GM21423 (cell line): ENCODE measurements around the gene ABO.
"Not testable (repeated sequence)": the region's sequence is repeated elsewhere in the genome, so short reads cannot be mapped to it uniquely, and the experiment has no call there.

ENCODE experiments used
- ATAC-seq: cut with Tn5 transposase; IDR thresholded peaks from one replicate; pipeline ENCODE4 v1.9.1; 2021; ENCODE audit warnings: mild to moderate bottlenecking, moderate library complexity; ENCODE audit not compliant: unreplicated experiment

The ABO gene

GRCh38 chr9:133227242-133227860, 47.6 kb downstream of the ABO start:
- no peak for ATAC-seq

GRCh38 chr9:133226219-133227171, 48.5 kb downstream of the ABO start:
- ATAC-seq, result no peak

GRCh38 chr9:133225171-133226011, 49.6 kb downstream of the ABO start:
- ATAC-seq, result no peak

- ATAC-seq, result no peak
Measured at GRCh38 chr9:133224762-133225161, 50.2 kb downstream of the ABO start.

GRCh38 chr9:133223159-133223756, 51.7 kb downstream of the ABO start:
- not testable (repeated sequence) for ATAC-seq

DNA sequence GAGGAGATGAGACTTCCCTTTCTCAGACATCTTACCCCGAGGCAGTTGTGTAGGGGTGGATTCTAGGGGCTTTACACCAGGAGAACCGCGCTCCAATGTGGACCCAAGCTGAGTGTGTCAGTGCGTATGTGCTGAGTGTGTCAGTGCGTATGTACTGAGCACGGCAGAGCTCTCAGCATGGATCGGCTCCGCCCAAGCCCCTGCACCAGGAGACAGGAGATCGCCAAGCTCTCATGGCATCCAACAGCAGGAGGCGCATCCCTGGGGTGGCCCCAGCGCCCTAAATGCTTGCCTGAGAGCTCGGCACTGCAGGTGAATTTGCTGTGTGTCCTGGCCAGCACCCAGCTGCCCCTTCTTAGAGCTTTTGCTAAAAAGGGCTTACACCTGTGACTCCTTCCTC, 53.0 kb downstream of the ABO start:
- ATAC-seq, result not testable (repeated sequence)

- no peak for ATAC-seq
Measured at GRCh38 chr9:133221177-133221809, 53.7 kb downstream of the ABO start.

DNA sequence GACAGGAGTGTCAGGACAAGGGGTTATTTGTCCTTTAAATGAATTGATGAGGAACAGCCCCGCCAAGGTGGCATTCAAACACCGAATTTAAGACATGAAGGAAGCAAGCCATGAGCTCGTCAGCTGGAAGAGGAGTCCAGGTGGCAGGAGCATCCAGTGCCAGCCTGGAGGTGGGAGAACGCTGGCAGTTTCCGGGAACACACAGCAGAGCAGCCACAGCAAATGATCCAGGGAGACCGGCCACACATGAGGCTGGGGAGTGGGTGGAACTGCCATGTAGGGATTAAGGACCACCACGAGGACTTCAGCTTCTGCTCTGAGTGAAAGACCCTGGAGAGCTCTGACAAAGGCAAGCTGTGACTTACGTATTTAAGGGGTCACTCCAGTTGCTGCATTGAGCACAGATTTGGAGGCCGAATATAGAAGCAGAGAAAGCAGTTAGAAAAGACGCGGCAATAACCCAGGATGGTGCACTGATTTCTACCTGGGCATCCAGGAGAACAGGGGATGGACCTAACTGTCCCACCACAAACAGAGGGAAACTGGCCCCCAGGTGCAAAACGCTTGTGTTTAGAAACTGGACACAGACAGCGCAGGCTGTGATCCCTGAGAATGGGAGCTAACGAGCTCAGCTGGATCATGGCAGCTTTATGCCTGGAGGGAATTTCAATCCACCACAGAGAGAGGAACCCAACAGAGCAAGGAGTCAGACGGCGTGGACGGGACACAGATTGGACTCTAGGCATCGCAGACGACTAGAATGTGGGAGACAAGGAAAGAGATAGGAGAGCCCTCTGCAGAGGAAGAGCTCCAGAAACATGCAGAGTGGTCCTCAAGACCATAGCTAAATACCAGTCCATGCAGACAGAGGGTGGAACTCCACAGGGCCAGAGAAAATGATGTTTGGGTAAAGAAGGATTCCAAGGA, 56.7 kb downstream of the ABO start:
- ATAC-seq, result not testable (repeated sequence)

DNA sequence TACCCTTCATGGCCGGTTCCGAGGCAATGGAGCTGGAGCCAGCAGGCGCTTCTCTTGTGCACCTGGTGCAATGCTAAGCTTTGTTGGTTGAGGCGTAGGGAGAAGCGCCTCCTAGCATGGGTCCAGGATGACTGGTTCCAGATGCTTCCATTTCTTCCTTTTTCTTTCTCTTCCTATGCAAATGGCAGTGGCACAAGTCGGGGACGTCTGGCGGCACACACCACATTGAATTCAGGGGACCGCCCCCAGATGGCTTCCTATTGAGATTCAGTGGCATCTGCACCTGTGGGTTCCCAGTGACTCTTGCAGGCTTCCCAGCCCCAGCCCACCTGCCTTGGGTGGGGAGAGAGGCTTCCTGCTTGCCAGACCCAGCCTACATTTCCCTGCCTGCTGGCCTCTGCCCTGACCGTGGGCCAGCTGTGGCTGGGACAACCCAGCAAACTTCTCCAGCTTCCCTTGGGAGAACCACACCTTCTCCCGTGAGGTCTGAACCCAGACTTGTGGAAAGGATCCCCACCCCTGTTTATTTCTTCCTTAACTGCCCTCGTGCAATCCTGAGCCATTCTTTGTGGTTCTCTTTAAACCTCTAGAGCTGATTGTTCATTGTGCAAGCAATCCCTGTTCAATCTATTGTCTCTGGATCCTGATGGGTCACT, 57.5 kb downstream of the ABO start:
- ATAC-seq, result not testable (repeated sequence)

DNA sequence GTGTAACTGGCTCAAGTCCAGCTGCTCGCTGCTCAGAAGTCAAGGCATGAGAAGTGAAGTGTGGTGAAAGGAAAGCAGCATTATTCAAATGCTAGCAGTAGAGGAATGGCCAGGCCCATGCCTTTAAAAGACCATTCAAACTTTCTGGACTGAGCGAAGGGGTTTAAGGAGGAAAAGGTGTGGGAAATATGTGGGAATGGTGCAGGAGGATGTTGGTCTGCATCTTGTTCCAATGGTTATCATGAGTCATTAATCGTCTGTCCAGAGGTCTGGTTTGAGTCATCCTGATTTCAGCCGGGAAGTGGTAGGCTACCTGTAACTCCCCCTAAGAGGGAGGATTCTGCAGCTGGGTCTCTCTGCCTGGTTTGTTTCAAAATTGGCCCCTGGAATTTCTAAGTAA, 60.7 kb downstream of the ABO start:
- ATAC-seq, result not testable (repeated sequence)

DNA sequence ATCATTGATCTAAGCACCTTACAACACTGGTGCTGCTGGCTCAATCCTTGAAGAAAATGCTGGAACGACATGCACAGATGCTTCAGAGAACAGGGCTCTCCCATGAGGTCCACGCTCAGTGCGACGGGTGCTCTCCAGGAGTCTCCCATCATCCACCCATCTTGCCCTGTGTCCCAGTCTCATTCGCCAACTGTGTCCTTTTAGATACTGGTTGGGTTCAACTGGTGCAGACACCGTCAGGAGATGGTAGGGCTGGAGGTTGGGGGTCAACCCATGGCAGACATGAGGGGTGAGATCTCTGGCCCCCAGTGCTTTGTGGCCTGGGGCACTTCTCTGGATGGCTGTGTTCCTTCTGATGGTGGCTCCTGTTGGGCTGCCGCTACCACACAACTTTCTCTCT, 64.4 kb downstream of the ABO start:
- no peak for ATAC-seq

GRCh38 chr9:133210202-133210532, 64.8 kb downstream of the ABO start:
- ATAC-seq, result no peak

- not testable (repeated sequence) for ATAC-seq
Measured at GRCh38 chr9:133209327-133210201, 65.4 kb downstream of the ABO start.

GRCh38 chr9:133208880-133209300, 66.1 kb downstream of the ABO start, which contains the start of gene OBP2B:
Gene OBP2B (minus strand): TSS chr9:133209250. CDS start chr9:133209199, 51 bp downstream.
- ATAC-seq, result not testable (repeated sequence)

- not testable (repeated sequence) for ATAC-seq
Measured at GRCh38 chr9:133208171-133208879, 66.7 kb downstream of the ABO start.

GRCh38 chr9:133207540-133208170, 67.3 kb downstream of the ABO start:
- no peak for ATAC-seq
